Stimulated activated CD8-positive, alpha-beta memory T cell treated with anti-CD3 and anti-CD28 coated beads, Interleukin-2, amount 100 ng/mL, for 1 hour (primary cell): ENCODE results near the gene SLC2A1.

Source experiments
- DNase-seq, 2 donors: peaks; one replicate each; pipeline ENCODE4 v3.0.0-alpha.2; 2020; ENCODE audit warnings: low read depth in 2 of 2

The SLC2A1 gene

DNA sequence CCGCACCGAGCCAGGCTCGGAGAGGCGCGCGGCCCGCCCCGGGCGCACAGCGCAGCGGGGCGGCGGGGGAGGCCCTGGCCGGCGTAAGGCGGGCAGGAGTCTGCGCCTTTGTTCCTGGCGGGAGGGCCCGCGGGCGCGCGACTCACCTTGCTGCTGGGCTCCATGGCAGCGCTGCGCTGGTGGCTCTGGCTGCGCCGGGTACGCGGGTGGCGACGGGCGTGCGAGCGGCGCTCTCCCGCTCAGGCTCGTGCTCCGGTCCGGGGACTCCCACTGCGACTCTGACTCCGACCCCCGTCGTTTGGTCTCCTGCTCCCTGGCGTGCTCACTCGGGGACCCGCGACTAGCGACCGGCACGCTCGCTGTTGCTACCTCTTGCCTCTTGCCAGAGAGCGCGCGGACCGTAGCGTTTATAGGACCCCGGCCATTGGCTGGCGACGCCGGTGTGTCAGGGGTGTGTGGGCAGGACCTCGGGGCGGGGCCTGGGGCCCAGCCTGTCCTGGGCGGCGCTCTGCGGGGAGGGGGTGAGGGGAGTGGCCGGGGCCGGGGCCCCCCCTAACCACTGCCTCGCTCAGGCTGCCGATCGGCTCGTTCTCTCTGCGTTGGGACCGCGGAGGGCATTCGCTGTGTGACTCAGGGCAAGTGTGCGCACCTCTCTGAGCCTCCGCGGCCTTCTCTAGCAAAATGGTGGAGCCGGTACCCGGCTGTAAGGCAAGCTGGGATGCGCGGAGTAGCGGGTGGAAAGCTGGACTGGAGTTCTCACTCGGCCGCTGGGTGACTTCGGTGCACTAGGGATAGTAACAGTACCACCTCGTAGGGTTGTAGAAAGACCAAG lies at the start of gene SLC2A1:
Gene SLC2A1, minus strand, starts transcription at position 381 of the 832 bp plus-strand sequence. Its CDS starts 217 bp downstream, at position 164.
- DNase-seq: peak; percentile 90

DNA sequence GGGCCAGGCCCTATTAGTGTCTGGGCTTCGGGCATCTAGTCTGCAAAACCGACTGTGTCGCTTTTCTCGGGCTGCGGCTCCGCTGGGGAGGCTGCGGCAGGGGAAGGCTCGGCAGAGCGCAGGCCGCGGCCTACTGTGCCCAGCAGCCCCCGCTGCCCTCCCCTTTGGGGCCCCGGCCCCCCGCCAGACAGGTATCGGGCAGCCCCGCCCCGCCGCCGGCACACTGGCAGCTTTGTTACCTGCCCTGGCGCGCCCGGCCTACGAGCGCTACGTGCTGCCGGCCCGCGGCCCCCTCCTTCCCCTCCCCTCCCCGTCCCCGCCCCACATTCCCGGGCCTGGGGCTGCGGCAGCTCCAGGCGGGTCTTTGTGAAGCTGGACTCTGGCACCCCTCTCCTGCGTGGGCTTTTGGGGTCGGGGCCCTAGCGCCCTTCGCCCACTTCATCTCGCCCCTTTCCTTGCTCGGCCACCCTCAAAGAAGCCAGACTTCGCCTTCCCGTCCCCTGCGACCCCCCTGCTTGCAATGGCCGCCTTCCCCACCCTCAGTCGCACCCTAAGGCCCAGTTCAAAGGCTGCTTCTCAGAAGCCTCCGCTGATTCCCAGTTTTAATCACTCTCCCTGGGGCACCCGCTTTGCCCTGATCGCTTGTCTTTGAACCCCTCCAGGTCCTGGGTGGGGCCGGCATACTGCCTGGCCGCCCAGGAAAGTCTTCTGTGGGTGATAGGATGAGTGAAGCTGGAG lies 48.9 kb upstream of the SLC2A1 start:
- DNase-seq: no peak

DNA sequence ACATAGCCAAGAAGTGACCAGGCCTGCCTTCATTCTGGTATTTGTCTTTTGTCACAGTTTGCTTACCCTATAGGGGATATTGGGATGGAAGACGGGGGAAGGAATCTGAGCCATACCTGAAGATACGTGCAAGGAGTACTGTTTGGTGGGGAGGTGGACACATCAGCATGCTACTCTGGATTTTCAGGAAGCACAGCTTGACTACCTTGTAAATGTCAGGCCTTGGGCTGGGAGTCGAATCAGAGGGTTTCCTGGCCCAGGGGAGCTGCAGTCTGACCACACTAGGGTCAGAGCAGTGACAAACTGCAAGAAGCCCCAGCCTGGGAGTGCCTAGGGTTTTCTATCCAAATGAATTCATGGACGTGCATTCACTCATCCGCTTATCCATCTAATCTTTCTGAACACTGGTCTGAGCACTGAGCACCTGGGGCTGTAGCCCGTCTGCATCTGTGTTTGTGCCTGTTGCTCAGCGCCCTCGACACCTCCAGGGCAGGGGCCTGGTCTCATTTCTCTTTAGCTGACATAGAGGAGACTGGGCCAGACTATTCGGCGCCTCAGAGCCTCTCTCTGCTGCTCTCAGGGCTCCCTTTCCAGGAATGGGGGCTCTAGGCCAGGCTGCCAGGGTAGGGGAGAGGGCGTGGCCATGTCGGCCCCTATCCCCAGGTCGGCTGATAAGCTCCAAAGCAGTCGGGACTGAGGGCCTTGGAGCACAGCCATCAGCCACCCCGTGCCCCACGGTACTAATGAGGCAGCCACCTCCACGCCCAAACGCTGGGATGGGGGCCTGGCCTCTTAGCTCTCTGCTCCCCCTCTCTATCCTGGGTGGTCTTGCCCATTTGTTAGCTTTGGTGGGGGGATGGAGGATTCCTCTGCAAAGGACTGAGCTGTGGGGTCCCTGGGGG lies 47.0 kb upstream of the SLC2A1 start:
- no peak for DNase-seq

DNA sequence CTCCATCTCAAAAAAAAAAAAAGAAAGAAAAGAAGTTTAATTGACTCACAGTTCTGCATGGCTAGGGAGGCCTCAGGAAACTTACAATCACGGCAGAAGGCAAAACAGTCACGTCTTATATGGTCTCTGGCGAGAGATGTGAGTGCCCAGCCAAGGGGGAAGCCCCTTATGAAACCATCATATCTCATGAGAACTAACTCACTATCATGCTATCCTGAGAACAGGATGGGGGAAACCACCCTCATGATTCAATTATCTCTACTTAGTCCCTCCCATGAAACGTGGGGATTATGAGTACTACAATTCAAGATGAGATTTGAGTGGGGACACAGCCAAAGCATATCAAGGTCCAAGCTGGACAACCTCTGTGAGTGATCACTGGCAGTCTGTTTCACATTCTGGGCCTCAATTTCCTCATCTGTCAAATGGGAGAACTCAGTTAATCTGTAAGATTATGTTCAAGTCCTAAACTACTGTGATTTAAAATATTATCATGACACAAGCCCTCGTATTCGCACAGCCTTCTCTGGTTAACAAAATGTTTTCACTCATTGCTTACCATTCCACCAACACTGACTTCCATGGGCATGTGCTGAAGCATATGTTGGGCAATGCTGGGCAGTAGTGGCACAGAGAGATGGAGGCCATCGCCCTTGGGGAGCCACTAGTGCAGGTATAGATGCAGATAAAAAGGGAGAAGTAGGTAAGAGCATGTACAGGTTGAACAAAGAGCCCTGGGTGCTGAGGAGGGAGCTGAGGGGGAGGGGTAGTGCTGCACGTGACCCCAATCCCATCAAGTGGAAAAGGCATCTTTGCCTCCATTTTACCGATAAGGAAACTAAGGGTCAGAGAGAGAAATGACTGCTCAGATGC lies 46.2 kb upstream of the SLC2A1 start:
- DNase-seq: no peak

DNA sequence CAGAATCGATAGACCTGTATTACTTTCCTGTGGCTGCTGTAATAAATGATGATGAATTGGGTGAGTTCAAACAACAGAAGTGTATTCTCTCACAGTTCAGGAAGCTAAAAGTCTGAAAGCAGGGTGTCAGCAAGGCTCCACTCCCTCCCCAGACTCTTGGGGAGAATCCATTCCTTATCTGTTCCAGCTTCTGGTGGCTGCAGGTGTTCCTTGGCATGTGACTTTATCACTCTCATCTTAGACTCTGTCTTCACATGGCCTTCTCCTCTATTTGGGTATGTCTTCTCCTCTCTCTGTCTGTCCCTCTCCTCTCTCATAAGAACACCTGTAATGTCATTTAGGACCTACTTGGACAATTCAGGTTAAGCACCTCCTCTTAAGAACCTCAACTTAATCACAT lies 44.1 kb upstream of the SLC2A1 start:
- DNase-seq: no peak

DNA sequence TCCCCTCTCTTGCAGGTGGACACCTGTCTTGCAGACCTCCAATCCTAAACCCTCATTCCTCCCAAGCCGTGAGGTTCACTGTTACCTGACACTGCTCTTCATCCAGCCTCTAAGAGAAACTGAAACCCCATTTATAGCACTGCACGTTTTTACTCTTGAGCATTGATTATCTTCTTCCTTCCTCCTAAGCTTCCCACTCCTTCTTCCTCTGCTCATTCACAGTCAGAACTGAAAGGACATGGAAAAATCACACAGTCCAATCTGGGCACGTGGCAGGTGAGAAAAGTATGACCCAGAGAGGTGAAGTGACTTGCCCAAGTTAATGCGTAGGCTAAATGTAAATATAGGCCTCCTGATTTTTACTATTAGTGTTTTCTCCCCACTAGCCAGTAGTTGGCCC lies 43.4 kb upstream of the SLC2A1 start:
- no peak for DNase-seq

DNA sequence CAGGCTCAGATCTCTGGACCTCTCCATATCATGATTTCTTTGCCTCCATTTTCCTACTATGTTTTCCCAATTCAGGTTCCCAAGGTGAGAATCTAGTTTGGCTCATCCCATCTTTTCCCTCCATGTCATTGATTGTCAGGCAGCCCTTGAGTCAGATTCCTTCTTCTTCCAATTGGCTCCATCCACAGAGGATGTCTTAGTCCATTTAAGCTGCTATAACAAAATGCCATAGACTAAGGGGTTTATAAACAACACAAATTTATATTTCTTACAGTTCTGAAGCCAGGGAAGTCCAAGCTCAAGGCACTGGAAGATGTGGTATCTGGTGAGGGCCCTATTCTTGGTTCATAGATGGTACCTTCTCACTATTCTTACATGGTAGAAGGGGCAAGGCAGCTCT lies 42.8 kb upstream of the SLC2A1 start:
- no peak for DNase-seq

DNA sequence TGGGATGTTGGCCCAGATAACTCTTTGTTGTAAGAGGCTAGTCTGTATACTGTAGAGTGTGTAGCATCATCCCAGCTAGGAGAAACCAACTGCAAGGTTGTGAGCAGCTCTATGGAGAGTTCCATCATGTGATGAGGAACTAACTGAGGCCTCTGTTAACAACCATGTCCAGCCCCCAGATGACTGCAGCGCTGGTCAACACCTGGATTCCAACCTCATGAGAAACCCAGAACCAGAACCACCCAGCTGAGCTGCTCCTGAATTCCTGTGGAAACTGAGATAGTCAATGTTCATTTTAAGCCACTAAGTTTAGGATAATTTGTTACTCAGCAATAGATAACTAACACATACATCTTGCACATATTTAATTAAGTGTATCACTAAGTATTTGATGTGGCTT lies 41.6 kb upstream of the SLC2A1 start:
- DNase-seq: no peak

DNA sequence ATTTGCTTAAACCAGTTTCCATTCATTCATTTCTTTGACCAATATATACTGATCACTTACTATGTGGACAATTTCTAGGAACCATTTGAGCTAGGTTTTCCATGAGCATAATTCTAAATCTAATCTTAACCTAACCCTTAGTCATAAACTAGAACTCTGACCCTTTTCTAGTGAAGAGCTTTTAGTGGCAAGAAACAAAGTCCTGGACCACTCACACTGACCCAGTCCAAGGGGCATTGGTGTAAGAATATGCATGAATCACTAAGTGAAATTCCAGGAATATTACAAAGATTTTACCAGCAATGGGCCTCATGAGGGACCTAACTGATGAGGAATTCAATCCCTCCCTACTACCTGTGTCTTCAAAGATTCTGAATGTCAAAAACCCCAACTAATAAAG lies 40.6 kb upstream of the SLC2A1 start:
- DNase-seq: no peak

DNA sequence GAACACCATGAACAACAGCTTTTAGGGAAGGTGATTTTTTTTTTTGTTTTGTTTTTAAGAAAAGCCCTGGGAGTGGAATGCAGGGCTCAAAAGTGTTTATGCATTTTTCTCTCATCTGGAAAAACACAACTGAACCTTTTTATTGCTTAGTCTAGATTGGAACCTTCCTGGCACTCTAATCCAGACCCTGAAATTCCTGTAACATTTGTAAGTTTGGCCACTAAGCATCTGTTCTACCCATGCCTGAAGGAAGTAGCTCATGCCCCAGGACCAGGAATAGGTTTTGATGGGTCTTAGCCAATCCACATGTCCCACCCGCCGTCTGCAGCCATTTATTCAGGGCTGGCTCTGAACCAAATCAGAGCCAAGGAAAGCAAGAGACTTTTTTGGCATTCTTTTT lies 39.7 kb upstream of the SLC2A1 start:
- no peak for DNase-seq

DNA sequence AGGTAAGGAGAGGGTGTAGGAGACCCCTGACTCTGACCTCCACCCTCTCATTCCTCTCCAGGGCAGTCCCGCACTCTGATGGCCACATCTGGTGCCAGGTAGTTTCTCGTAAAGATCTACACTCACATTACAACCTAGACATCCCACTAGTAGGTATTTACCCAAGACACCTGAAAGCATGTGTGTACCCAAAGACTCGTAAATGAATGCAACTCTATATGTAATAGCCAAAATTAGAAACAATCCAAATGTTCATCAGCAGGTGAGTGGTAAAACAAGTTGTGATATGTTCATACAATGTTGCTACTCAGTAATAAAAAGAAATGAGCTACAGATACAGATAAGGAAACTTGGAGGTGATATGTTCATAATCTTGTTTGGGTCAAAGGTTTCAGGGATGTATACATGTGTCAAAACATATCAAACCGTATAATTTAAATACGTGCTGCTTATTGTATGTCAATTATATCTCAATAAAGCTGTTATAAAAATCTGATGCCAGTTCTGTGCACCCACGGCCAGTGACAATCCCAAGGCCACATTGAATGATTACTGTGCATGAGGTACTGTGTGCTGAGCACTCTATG lies 37.8 kb upstream of the SLC2A1 start:
- no peak for DNase-seq

DNA sequence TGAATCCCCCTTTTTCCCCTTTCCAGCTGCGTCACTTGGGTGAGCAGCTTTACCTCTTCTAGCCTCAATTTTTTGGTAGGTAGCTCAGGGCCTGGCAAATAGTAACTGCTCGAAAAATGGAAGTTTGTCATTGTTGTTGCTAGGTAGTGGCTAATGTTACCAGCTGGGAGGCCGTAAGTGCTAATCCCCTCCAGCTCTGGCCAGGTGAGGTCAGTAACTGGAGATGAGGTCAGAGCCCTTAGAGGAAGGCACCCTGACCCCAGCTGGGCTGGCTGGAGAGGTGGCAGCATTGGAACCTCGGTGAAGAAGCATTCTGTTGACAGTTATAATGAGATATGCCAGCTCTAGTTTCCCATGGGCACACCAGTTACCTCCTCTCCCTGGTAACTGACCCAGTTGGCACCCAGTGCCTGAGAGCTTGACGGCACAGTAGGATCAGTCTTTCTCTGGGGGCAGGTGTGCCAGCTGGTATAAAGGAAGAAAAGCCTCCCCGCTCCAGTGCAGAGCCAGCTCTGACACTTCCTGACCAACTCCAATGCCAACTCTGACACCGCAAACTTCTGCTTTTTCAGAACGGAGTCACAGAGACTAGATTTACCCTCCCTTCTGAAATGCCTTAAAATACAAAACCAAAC lies 35.0 kb upstream of the SLC2A1 start:
- no peak for DNase-seq

DNA sequence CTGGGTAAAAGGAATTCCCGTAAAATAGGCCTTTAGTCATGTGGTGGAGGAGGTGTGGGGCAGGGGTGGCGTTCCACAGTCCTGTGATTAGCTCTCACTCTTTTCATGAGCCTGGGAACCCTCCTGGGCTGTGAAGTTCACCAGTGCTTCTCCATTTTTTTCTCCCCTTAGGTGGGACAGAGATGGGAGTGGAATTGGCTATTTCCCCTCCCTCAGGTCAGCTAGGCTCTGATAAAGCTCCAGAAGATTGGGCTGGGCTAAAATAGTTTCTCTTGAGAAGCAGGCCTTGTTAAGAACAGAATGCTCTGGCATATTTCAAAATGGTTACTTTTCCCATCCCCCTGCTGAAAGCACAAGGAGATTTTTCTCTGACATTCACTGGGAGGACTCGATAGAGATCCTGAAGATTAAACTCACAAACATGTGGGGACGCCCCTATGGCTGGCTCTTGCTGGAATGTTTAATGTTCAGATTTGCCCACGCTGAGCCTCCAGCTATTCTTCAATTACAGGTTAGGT lies 33.4 kb upstream of the SLC2A1 start:
- no peak for DNase-seq

DNA sequence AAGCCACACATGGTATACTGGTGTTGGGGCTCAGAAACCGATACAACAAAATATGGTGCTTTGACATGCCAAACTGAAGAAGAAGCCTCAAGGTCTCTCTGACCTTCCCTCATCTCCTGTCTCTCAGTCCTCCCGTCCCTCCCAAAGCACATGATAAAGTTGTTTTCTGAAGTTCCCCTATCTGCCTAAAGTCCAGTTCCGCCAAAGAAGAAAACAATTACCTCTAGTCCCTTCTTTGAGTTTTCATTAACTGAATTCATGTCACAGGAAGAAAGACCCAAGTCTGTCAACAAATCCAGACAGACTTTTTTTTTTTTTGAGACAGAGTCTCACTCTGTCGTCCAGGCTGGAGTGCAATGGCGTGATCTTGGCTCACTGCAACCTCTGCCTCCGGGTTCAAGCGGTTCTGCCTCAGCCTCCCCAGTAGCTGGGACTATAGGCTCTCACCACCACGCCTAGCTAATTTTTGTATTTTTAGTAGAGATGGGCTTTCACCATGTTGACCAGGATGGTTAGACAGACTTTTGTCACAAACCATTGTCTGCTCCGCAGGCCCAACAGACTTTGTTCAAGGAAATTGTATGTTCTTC lies 32.2 kb upstream of the SLC2A1 start:
- no peak for DNase-seq

DNA sequence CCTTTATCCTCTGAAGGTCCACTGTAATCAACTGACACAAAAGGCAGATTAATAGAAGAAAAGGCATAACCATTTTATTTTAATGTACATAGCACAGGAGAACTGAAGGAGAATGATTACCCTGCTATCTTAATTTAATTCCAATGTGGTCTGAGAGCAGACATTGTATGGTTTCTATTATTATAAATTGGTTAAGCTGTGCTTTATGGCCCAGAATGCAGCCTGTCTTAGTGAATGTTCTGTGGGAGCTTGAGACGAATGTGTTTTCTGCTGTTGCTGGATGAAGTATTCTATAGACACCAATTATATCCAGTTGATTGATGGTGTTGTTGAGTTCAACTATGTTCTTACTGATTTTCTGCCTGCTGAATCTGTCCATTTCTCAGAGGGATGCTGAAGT lies 25.0 kb upstream of the SLC2A1 start:
- DNase-seq: no peak

DNA sequence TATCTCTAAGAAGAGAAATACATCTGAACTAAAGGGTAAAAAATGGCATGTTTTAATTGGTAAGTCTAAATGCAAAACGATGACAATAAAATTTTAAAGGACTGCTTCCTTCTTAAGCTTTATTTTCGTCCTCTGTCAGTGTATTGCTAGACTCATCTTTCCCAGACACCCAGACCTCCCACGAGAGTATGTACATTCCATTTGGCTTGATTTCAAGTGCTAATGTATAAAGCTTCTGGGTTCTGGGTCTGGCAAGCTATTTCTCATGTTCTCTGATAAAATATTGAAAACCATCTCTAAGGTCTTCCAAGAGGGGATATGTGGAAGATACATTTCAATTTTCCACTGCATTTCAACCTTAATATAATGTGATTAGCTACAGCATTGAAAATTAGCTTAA lies 24.6 kb upstream of the SLC2A1 start:
- DNase-seq: no peak

DNA sequence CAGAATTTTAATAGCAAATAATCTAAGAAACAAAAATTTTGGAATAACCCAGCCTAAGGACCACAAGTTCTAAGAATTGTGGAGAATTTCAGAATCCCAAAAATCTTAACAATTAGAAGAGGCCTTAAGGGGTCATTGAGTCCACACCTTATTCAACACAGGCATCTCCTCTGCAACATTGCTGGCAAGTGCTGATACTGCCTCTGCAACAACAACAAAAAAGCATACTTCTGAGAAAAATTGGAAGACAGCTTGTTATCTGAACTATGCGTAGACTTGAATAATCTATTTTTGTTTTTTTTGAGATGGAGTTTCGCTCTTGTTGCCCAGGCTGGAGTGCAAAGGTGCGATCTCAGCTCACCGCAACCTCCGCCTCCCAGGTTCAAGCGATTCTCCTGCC lies 24.0 kb upstream of the SLC2A1 start:
- DNase-seq: no peak

DNA sequence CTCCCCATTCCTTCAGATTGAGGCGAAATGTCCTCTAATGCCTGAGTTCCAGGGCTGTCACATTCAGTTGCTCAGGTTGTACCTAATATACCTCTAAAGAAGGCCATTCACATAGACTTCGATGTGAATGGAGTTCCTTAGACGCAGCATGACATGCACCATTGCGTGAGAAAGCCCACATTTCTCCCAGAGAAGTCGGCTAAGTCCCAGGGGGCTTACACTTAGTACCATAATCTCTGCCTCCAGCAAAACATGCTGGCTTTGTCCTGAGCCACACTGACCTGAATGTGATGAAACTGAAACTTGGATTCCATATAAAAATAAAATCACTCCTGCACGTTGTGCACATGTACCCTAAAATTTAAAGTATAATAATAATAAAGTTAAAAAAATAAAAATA lies 23.2 kb upstream of the SLC2A1 start:
- no peak for DNase-seq

DNA sequence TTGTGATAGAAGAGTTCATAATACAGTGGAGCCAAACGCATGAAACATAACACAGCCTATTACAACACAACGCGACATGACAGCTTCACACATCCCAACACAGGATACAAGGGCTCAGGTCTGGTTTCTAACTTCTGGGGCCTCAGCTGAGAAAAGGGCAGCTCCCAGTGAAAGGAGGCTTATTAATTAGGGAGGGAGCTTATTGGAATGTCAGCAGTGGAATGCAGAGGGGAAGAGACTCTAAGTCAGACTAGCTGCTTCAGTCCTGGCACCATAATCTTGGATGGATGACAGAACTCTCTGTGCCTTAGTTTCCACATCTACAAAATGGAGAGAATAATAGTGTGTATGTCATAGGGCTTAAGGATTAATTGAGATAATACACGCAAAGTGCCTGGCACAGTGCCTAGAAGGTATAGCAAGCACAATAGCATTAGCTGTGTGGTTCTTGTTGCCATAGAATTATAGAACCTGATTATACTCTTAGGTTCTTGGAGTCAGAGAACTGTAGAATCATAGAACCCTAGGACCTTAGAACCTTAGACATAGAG lies 22.7 kb upstream of the SLC2A1 start:
- no peak for DNase-seq
